ENCODE data around the gene TPBGL.

DNA sequence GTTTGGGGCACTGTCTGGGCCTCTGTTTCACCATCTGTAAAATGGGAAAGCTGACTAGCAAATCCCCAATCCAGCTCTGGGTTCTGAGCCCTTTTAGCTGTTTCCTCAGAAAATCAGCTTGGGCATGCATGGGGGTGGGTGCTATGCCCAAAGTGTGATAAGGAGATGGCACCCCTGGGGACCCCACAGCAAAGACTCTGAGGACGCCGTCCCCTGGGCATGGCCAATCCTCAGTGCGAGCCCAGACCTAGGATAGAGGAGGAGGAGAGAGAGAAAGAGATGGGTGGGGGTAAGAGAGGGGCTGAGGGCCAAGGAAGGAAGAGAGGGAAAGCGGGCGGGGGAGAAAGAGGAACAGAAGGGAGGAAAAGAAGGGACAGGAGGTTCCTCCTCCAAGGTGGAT lies 31.8 kb downstream of the TPBGL start:
- TF ChIP-seq, protein P1, sequence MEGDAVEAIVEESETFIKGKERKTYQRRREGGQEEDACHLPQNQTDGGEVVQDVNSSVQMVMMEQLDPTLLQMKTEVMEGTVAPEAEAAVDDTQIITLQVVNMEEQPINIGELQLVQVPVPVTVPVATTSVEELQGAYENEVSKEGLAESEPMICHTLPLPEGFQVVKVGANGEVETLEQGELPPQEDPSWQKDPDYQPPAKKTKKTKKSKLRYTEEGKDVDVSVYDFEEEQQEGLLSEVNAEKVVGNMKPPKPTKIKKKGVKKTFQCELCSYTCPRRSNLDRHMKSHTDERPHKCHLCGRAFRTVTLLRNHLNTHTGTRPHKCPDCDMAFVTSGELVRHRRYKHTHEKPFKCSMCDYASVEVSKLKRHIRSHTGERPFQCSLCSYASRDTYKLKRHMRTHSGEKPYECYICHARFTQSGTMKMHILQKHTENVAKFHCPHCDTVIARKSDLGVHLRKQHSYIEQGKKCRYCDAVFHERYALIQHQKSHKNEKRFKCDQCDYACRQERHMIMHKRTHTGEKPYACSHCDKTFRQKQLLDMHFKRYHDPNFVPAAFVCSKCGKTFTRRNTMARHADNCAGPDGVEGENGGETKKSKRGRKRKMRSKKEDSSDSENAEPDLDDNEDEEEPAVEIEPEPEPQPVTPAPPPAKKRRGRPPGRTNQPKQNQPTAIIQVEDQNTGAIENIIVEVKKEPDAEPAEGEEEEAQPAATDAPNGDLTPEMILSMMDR (IDR thresholded peaks at IDR 0.05 in 4 of 5, conservative IDR thresholded peaks at IDR 0.05 in 1 of 5): no peak
- TF ChIP-seq POLR2A (IDR thresholded peaks at IDR 0.05): no peak
